HG02852 (cell line): ENCODE data around the gene NYAP1.
A peak's percentile ranks its signal among the peaks of the same experiment; 100 is the strongest.
"Not testable (repeated sequence)": the region's sequence is repeated elsewhere in the genome, so short reads cannot be mapped to it uniquely, and the experiment has no call there.

ENCODE experiments used
- ATAC-seq: cut with Tn5 transposase; IDR thresholded peaks from one replicate; pipeline ENCODE4 v1.9.1; 2021; ENCODE audit warnings: mild to moderate bottlenecking, moderate library complexity; ENCODE audit not compliant: unreplicated experiment

The NYAP1 gene

GRCh38 chr7:100481466-100481865 is 2.3 kb upstream of the NYAP1 start:
- no peak for ATAC-seq

- no peak for ATAC-seq
Observed at GRCh38 chr7:100482728-100483089, 1.0 kb upstream of the NYAP1 start.

DNA sequence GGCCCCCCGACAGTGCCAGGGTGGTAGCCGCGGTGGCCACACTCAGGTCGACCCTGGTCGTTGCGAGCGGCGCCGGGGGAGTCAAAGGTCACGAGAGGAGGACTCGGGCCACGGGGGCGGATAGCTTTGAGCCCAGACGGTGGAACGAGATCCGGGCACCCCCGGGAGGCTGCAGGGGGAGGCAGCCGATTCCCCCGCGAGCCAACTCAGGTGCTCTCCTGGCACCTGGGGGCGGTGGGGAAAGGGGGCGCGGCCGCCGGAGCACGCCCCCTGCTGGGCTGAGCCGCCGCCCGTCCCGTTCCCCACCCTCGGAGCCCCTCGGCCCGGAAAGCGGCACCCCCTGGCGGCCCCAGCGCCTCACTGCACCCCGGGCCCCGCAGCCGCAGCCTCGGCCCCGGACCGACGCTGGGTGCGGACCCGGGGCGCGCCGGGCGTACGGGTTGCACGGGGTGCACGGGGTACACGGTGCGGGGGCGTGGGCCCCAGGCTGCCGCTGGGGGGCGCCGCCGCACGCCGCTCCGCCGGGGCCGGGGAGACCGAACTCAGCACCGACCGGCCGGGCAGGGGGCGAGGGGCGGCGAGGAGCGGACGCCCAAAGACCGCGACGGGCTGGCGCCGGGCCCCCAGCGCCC is 521 bp upstream of the NYAP1 start:
- peak; percentile 40 for ATAC-seq

- no peak for ATAC-seq
Observed at GRCh38 chr7:100484673-100485045, 932 bp downstream of the NYAP1 start.

- ATAC-seq: no peak
Observed at GRCh38 chr7:100485471-100485876, 1.7 kb downstream of the NYAP1 start.

- no peak for ATAC-seq
Observed at GRCh38 chr7:100486111-100486636, 2.4 kb downstream of the NYAP1 start.

DNA sequence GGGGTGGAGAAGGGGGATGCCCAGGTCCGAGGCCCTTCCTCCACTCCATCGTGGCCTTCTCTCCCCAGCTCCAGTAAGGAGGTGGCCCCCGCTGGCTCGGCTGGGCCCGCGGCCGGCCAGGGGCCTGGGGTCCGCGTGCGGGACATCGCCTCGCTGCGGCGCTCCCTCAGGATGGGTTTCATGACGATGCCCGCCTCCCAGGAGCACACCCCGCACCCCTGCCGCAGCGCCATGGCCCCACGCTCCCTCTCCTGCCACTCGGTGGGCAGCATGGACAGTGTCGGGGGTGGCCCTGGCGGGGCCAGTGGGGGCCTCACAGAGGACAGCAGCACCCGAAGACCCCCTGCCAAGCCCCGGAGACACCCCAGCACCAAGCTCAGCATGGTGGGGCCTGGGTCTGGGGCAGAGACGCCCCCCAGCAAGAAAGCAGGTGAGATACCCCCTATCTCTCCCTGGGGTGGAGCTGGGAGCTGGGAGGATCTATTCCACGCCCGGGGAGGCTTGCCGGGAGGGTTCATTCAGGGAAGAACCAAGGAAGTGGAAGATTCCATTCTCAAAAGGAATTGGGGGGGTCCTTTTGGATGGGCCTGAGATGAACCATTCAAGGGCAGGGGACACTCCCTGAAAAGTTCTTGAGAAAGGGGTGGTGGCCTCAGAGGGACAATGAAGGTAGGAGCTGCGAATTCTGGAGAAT is 3.2 kb downstream of the NYAP1 start:
- no peak for ATAC-seq

- ATAC-seq: no peak
Observed at GRCh38 chr7:100488333-100489095, 4.8 kb downstream of the NYAP1 start.

DNA sequence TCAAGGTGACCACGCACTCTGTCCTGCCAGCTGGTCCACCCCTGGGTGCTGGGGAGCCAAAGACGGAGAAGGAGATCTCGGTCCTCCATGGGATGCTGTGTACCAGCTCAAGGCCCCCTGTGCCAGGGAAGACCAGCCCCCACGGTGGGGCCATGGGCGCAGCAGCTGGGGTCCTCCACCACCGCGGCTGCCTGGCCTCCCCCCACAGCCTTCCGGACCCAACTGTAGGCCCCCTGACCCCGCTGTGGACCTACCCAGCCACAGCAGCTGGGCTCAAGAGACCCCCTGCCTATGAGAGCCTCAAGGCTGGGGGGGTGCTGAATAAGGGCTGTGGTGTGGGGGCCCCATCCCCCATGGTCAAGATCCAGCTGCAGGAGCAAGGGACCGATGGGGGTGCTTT is 5.4 kb downstream of the NYAP1 start:
- ATAC-seq: no peak

DNA sequence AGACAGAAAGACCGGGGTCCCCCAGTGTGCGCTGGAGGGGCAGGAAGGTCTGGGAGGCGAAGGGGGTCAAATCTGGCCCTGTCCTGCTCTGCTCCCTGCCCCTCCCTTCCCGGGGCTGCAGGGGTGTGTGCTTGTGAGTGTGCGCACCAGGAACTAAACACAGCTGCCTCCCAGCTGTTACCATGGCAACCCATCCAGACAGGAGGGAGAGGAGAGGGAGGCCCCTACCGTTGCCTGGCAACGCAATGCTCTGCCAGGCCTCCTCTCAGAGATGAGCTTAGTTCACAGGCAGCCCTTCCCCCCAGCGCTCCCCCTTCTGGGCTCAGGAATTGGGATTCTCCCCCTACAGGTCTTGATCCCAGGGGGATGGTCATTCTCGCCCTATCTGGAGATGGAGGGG is 6.1 kb downstream of the NYAP1 start:
- ATAC-seq: no peak

- ATAC-seq: no peak
Observed at GRCh38 chr7:100490483-100491191, 6.9 kb downstream of the NYAP1 start.

DNA sequence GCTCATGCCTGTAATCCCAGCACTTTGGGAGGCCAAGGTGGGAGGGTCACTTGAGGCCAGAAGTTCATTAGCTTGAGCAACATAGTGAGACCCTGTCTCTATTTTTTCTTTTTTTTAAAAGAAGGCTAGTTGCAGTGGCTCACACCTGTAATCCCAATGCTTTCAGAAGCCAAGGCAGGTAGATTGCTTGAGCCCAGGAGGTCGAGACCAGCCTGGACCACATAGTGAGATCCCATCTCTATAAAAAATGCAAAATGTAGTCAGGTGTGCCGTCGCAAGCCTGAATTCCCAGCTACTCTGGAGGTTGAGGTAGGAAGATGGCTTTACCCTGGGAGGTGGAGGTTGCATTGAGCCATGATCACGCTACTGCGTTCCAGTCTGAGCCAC is 7.5 kb downstream of the NYAP1 start:
- ATAC-seq: no peak

DNA sequence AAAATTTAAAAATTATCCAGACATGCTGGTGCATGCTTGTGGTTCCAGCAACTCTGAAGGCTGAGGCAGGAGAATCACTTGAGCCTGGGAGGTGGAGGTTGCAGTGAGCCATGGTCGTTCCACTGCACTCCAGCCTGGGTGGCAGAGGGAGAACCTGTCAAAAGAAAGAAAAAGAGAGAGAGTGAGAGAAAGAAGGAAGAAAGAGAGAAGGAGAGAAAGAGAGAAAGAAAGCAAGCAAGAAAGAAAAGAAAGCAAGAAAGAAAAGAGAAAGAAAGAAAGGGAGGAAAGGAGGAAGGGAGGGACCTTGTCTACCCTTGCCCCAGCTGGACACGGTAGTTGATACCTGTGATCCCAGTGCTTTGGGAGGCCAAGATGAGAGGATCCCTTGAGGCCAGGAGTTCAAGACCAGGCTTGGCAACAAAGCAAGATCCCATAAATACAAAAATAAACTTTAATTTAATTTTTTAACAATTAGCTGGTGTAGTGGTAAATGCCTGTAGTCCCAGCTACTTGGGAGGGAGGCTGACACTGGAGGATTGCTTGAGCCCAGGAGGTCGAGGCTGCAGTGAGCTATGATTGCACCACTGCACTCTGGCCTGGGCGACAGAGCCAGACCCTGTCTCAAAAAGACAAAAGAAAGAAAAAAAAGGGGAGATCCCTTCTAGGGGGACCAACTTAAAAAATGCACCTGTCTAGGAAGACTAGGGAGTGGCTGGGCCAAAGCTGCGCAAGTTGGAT is 9.2 kb downstream of the NYAP1 start:
- no peak for ATAC-seq

- no peak for ATAC-seq
Observed at GRCh38 chr7:100493476-100494264, 9.9 kb downstream of the NYAP1 start.

DNA sequence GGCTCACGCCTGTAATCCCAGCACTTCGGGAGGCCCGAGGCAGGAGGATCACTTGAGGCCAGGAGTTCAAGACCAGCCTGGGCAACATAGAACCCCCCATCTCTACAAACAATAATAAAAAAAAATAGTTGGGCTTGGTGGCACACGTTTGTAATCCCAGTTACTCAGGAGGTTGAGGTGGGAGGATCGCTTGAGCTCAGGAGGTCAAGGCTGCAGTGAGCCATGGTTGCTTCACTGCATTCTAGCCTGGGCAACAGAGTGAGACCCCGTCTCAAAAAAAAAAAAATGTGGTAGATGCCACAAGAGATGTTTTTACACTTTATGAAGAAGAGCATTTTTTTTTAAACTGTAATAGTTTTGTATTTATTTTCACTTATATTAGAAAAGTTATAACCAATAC is 12.8 kb downstream of the NYAP1 start:
- ATAC-seq: no peak

DNA sequence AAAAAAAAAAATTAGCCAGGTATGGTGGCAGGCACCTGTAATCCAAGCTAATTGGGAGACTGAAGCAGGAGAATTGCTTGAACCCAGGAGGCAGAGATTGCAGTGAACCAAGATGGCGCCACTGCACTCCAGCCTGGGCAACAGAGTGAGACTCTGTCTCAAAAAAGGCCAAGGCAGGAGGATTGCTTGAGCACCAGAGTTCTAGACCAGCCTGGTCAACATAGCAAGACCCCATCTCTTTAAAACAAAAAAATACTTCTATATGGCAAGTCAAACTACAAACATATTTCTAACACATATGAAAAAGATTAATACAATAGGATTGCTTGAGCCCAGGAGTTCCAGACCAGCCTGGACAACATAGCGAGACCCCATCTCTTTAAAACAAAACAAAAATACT is 17.0 kb downstream of the NYAP1 start:
- ATAC-seq: not testable (repeated sequence)

- not testable (repeated sequence) for ATAC-seq
Observed at GRCh38 chr7:100504031-100504430, 20.3 kb downstream of the NYAP1 start.

DNA sequence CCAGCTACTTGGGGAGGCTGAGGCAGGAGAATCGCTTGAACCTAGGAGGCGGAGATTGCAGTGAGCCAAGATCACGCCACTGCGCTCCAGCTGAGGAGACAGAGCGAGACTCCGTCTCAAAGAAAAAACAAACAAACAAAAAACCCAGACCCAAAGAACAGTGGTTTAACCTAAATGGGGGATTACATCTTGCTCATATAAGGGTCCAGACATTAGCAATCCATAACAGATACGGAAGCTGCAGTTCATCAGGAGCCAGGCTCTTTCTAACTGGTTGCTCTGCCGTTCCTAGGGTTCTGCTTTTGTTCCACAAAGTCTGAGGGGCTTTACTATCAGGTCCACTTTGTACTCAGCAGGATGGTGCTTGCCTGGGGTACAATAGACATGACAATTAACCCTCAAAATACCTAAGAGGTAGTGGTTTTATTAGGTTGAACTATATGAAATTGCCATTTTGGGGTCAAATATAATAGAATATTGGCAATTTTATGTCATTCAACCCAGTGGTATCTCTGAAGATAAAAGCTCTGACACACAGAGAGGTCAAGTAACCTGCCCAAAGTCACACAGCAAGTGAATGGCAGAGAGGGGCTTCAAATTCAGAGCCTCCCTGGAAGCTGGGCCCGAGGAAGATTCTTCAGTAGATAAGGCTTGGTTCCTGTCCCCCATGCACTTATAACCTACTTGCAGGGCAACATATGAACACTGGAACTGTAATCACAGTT is 21.3 kb downstream of the NYAP1 start:
- ATAC-seq: no peak

- ATAC-seq: no peak
Observed at GRCh38 chr7:100506356-100506923, 22.7 kb downstream of the NYAP1 start.
